ENCODE results near the gene AFF4. TPM values are rescaled to one million over a fixed set of nuclear protein-coding genes. Genes with fewer than 3 reads are reported as not detected.
"Not testable (repeated sequence)": the region's sequence is repeated elsewhere in the genome, so short reads cannot be mapped to it uniquely, and the experiment has no call there.

Gene AFF4
- total RNA-seq, 4 donors from 2014 or later, result 55.0 to 87.6 (median 75.3) TPM

- Histone ChIP-seq H3K4me1 (peaks cover 0 to 5% (median 0%) of the 10 kb centered on the region in 3 donors), H3K36me3 (no peaks in the 10 kb centered on the region), H3K27ac (no peak overlapping the region), H3K27me3 (no peaks in the 10 kb centered on the region), H3K4me3 (no peak overlapping the region), H3K9me3 (no peaks in the 10 kb centered on the region)
- ATAC-seq, result no peak
- WGBS, 2 donors (ENCODE audit: low coverage in 1 of 2), result 66 to 70% methylated on average over 5 of the region's 5 CpGs
- TF ChIP-seq CTCF (IDR thresholded peaks at IDR 0.05) (no peak), POLR2A (IDR thresholded peaks at IDR 0.05) (no peak), EP300 (IDR thresholded peaks at IDR 0.05) (no peak), POLR2AphosphoS5 (IDR thresholded peaks at IDR 0.05) (no peak)
Measured at GRCh38 chr5:132860742-132861141, 102.7 kb downstream of the AFF4 start.

- WGBS, 2 donors (ENCODE audit: low coverage in 1 of 2), result 87 to 89% methylated on average over 1 to 2 of the region's 2 CpGs
- TF ChIP-seq CTCF (IDR thresholded peaks at IDR 0.05) (no peak), POLR2AphosphoS5 (IDR thresholded peaks at IDR 0.05) (no peak), POLR2A (IDR thresholded peaks at IDR 0.05) (no peak), EP300 (IDR thresholded peaks at IDR 0.05) (no peak)
- ATAC-seq, result no peak
- H3K9me3 ChIP-seq, result no peaks in the 10 kb centered on the region
- H3K27ac ChIP-seq, result no peak overlapping the region
- H3K27me3 ChIP-seq, result no peaks in the 10 kb centered on the region
- no peaks in the 10 kb centered on the region for H3K36me3 ChIP-seq
- H3K4me1 ChIP-seq, result no peaks in the 10 kb centered on the region
- H3K4me3 ChIP-seq, result no peak overlapping the region
Measured at GRCh38 chr5:132859889-132860437, 103.5 kb downstream of the AFF4 start.

GRCh38 chr5:132856011-132856410 is 107.4 kb downstream of the AFF4 start:
- no peak for ATAC-seq
- Histone ChIP-seq H3K27ac (no peak overlapping the region), H3K4me3 (no peak overlapping the region), H3K4me1 (no peaks in the 10 kb centered on the region), H3K27me3 (no peaks in the 10 kb centered on the region), H3K9me3 (no peaks in the 10 kb centered on the region), H3K36me3 (no peaks in the 10 kb centered on the region)
- TF ChIP-seq CTCF (IDR thresholded peaks at IDR 0.05) (no peak), POLR2A (IDR thresholded peaks at IDR 0.05) (no peak), EP300 (IDR thresholded peaks at IDR 0.05) (no peak), POLR2AphosphoS5 (IDR thresholded peaks at IDR 0.05) (no peak)
- 90 to 100% methylated on average over 1 to 2 of the region's 3 CpGs for WGBS, 2 donors (ENCODE audit: low coverage in 1 of 2)

GRCh38 chr5:132854992-132855391 is 108.4 kb downstream of the AFF4 start:
- ATAC-seq, H3K4me3 ChIP-seq, H3K9me3 ChIP-seq, H3K27me3 ChIP-seq, H3K4me1 ChIP-seq, H3K36me3 ChIP-seq, H3K27ac ChIP-seq: not testable (repeated sequence)
- 94 to 98% methylated on average over 4 to 5 of the region's 5 CpGs for WGBS, 2 donors (ENCODE audit: low coverage in 1 of 2)

- TF ChIP-seq POLR2A (IDR thresholded peaks at IDR 0.05), result no peak
- TF ChIP-seq EP300 (IDR thresholded peaks at IDR 0.05), result no peak
- no peak for TF ChIP-seq POLR2AphosphoS5 (IDR thresholded peaks at IDR 0.05)
- no peak for TF ChIP-seq CTCF (IDR thresholded peaks at IDR 0.05)
- H3K4me3 ChIP-seq, result no peak overlapping the region
- H3K4me1 ChIP-seq, result no peaks in the 10 kb centered on the region
- no peaks in the 10 kb centered on the region for H3K9me3 ChIP-seq
- no peak overlapping the region for H3K27ac ChIP-seq
- no peak for ATAC-seq
- H3K27me3 ChIP-seq, result no peaks in the 10 kb centered on the region
- WGBS, 2 donors (ENCODE audit: low coverage in 1 of 2), result 35 to 49% methylated on average over 3 of the region's 3 CpGs
- no peaks in the 10 kb centered on the region for H3K36me3 ChIP-seq
Measured at GRCh38 chr5:132854301-132854700, 109.1 kb downstream of the AFF4 start.

Data from gastroesophageal sphincter (tissue), 4 donors.